Measurements from ENCODE around the gene CAVIN4. TPM values are rescaled to one million over a fixed set of nuclear protein-coding genes. Genes with fewer than 3 reads are reported as not detected.

Gene CAVIN4
- total RNA-seq, 1 donor from 2014 or later = 7.2 TPM

- Mint-ChIP-seq H3K4me3 (peak overlapping the region; percentile 43), H3K27me3 (ENCODE audit: low read depth) (peaks cover 12% of the 10 kb centered on the region), H3K36me3 (ENCODE audit: low read depth) (no peaks in the 10 kb centered on the region), H3K27ac (ENCODE audit: unreplicated experiment) (no peak overlapping the region), H3K4me1 (peaks cover 20% of the 10 kb centered on the region), H3K9me3 (no peaks in the 10 kb centered on the region)
- peak; percentile 45 for DNase-seq (ENCODE audit: low read depth, low spot score)
- peak; percentile 80 for TF ChIP-seq CTCF (conservative IDR thresholded peaks at IDR 0.05)
Measured at GRCh38 chr9:100602342-100602801, 24.5 kb downstream of the CAVIN4 start.

- Mint-ChIP-seq H3K27me3 (ENCODE audit: low read depth) (peaks cover 3% of the 10 kb centered on the region), H3K4me1 (peaks cover 7% of the 10 kb centered on the region), H3K9me3 (no peaks in the 10 kb centered on the region), H3K36me3 (ENCODE audit: low read depth) (no peaks in the 10 kb centered on the region), H3K4me3 (no peak overlapping the region), H3K27ac (ENCODE audit: unreplicated experiment) (no peak overlapping the region)
- no peak for DNase-seq (ENCODE audit: low read depth, low spot score)
- TF ChIP-seq CTCF (conservative IDR thresholded peaks at IDR 0.05) = no peak
Measured at GRCh38 chr9:100605405-100605804, 27.5 kb downstream of the CAVIN4 start.

- peaks cover 7% of the 10 kb centered on the region for H3K36me3 Mint-ChIP-seq (ENCODE audit: low read depth)
- H3K27ac Mint-ChIP-seq (ENCODE audit: unreplicated experiment) = no peak overlapping the region
- H3K27me3 Mint-ChIP-seq (ENCODE audit: low read depth) = peaks cover 2% of the 10 kb centered on the region
- no peak overlapping the region for H3K4me3 Mint-ChIP-seq
- no peak for TF ChIP-seq CTCF (conservative IDR thresholded peaks at IDR 0.05)
- H3K9me3 Mint-ChIP-seq = peaks cover 17% of the 10 kb centered on the region
- no peak for DNase-seq (ENCODE audit: low read depth, low spot score)
- H3K4me1 Mint-ChIP-seq = no peaks in the 10 kb centered on the region
Measured at GRCh38 chr9:100619194-100619593, 41.3 kb downstream of the CAVIN4 start.

- Mint-ChIP-seq H3K27ac (ENCODE audit: unreplicated experiment) (no peak overlapping the region), H3K9me3 (peaks cover 17% of the 10 kb centered on the region), H3K36me3 (ENCODE audit: low read depth) (peaks cover 7% of the 10 kb centered on the region), H3K4me3 (no peak overlapping the region), H3K27me3 (ENCODE audit: low read depth) (peaks cover 2% of the 10 kb centered on the region), H3K4me1 (no peaks in the 10 kb centered on the region)
- no peak for TF ChIP-seq CTCF (conservative IDR thresholded peaks at IDR 0.05)
- DNase-seq (ENCODE audit: low read depth, low spot score) = no peak
Measured at GRCh38 chr9:100619665-100620064, 41.8 kb downstream of the CAVIN4 start.

GRCh38 chr9:100623969-100624368 lies 46.1 kb downstream of the CAVIN4 start:
- Mint-ChIP-seq H3K4me1 (no peaks in the 10 kb centered on the region), H3K27me3 (ENCODE audit: low read depth) (no peaks in the 10 kb centered on the region), H3K9me3 (peaks cover 4% of the 10 kb centered on the region), H3K36me3 (ENCODE audit: low read depth) (peaks cover 3% of the 10 kb centered on the region), H3K4me3 (no peak overlapping the region), H3K27ac (ENCODE audit: unreplicated experiment) (no peak overlapping the region)
- DNase-seq (ENCODE audit: low read depth, low spot score) = no peak
- TF ChIP-seq CTCF (conservative IDR thresholded peaks at IDR 0.05) = no peak

GRCh38 chr9:100626949-100627348 lies 49.1 kb downstream of the CAVIN4 start:
- Mint-ChIP-seq H3K4me3 (no peak overlapping the region), H3K27me3 (ENCODE audit: low read depth) (no peaks in the 10 kb centered on the region), H3K9me3 (peaks cover 4% of the 10 kb centered on the region), H3K27ac (ENCODE audit: unreplicated experiment) (no peak overlapping the region), H3K4me1 (no peaks in the 10 kb centered on the region), H3K36me3 (ENCODE audit: low read depth) (peaks cover 3% of the 10 kb centered on the region)
- no peak for DNase-seq (ENCODE audit: low read depth, low spot score)
- no peak for TF ChIP-seq CTCF (conservative IDR thresholded peaks at IDR 0.05)

All from neural crest cell (in vitro differentiated cells).